KOPT-K1 (cell line): Measurements from ENCODE around the gene CUTC.

Source experiments
- H3K27ac ChIP-seq: fragments of 200-600 bp; sonication (generic); 2 replicates; pipeline ENCODE4 v1.5.1; 2016; ENCODE audit warnings: antibody characterized with exemption, mild to moderate bottlenecking, low read depth, low read length; ENCODE audit not compliant: poor library complexity, severe bottlenecking
- H3K36me3 ChIP-seq: fragments of 200-600 bp; sonication (generic); 2 replicates; pipeline ENCODE4 v1.5.1; 2017; ENCODE audit warnings: antibody characterized with exemption, mild to moderate bottlenecking, low read length, moderate library complexity; ENCODE audit not compliant: insufficient read depth
- H3K9me3 ChIP-seq: fragments of 200-600 bp; sonication (generic); 2 replicates; pipeline ENCODE4 v1.5.1; 2017; ENCODE audit warnings: antibody characterized with exemption, low read length, mild to moderate bottlenecking; ENCODE audit not compliant: insufficient read depth, poor library complexity, severe bottlenecking

CUTC gene

DNA sequence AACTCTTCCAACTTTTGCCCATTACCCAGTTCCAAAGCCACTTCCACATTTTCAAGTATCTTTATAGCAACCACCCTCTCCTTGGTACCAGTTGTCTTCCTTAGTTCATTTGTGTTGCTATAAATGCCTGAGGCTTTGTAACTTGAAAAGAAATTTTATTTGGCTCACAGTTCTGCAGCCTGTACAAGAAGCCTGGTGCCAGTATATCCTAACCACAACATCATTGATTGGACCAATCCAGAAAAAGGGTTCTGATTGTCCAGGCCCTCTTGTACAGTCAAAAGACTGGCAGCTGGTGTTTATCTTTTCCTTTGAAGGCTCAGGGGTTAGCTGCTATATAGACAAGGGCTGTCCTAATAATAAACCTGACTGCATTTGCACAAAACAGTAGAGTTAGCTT is 29.3 kb downstream of the CUTC start:
- no peaks in the 10 kb centered on the region for H3K9me3 ChIP-seq
- H3K36me3 ChIP-seq: peaks cover 53% of the 10 kb centered on the region
- no peak overlapping the region for H3K27ac ChIP-seq

DNA sequence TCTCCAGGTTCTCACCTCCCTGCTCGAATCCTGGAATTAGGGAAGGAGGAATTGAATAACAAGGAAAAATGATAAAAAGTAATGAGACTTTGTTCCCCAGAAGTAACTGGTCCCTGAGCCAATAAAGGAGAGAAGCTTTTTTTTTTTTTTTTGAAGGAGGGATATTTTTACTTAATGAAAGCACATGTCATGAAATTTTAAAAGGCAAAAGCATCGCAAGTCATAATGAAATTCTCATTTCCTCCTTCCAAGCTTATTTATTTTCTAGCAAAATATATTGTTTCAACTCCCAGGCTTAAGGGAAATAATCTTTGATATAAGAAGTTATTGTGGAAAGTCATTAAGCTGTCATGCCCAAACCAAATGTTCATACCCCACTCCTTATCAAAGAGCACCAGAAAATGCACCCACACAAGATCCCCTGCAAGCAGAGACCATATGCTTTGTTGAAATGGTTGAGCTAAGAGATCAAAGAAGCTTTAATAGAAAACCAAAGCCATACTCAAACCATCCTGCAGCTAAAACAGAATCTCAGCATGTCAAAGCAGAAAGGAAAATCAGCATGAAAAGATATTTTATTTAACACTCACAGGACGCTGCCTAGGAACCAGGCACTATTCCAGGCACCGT is 33.8 kb downstream of the CUTC start:
- Histone ChIP-seq H3K9me3 (no peaks in the 10 kb centered on the region), H3K27ac (no peak overlapping the region), H3K36me3 (peaks cover 10% of the 10 kb centered on the region)

DNA sequence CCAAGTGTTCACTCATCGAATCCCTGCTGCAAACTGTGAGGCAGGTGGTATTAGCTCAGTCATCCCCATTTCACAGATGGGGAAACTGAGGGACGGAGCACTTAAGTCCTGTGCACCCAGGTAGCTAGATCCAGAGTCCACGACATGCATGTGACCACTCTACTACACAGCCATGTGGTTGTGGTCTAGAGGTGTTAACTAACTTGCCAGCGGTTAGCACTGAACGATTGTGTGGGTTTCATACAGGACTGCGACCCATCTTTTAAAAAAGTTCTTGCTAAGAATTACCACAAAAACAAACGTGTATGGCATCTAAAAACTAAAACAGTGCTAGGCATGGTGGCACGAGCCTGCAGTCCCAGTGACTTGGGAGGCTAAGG is 34.3 kb downstream of the CUTC start:
- Histone ChIP-seq H3K9me3 (no peaks in the 10 kb centered on the region), H3K27ac (no peak overlapping the region), H3K36me3 (peaks cover 4% of the 10 kb centered on the region; the same call in 1 of the 2 replicates)

DNA sequence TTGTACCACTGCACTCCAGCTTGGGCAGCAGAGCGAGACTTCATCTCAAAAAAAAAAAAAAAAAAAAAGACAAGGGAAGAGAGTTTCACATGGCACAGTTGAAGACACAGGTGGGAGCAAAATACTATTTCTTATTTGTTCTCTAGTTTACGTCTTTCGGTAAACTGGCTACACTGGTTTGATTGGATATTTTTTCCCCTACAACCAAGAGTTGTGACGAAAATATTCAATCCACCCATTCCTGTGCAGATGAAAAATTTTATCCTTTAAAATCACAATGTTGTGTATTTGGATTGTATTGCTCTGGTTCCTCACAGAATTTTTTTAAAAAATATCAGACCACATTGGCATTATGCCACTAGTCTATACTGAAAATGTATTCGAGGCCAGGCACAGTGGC is 35.9 kb downstream of the CUTC start:
- Histone ChIP-seq H3K27ac (no peak overlapping the region), H3K9me3 (no peaks in the 10 kb centered on the region), H3K36me3 (no peaks in the 10 kb centered on the region)

DNA sequence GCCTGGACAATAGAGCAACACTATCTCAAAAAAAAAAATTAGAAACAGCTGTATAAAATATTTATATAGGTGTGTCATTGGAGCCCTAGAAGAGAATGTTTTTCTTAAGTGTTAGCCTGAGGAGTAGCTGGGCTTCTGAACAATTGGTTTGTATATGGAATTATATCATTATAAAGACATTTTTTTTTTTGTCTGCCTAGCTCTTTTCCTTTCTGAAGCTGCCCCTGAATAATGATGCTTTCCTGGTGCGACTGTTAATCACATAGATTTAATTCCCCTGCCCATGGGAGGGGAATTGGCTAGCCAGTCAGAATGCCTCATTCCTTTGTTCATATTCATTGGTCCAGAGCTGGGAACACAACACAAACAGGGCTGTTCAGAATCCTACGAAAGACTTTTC is 36.5 kb downstream of the CUTC start:
- Histone ChIP-seq H3K27ac (no peak overlapping the region), H3K9me3 (no peaks in the 10 kb centered on the region), H3K36me3 (no peaks in the 10 kb centered on the region)

DNA sequence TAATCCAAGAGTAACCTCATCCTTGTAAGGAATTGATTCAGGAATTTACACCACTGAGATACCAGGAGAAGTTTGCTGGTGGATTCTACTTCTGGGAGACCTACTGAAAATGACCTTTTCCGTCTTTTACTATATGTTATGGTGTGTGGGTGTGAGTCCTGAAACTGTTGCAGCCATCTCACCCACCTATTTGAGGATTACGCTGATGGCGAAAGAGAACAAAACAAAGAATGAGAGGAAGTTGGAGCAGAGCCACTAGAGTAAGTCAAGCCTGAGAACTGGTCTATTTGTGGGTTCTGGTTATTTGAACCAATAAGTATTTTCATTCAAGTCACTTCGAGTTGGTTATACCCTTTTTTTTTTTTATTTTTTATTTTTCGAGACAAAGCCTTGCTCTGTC is 37.7 kb downstream of the CUTC start:
- H3K9me3 ChIP-seq: no peaks in the 10 kb centered on the region
- no peaks in the 10 kb centered on the region for H3K36me3 ChIP-seq
- no peak overlapping the region for H3K27ac ChIP-seq

DNA sequence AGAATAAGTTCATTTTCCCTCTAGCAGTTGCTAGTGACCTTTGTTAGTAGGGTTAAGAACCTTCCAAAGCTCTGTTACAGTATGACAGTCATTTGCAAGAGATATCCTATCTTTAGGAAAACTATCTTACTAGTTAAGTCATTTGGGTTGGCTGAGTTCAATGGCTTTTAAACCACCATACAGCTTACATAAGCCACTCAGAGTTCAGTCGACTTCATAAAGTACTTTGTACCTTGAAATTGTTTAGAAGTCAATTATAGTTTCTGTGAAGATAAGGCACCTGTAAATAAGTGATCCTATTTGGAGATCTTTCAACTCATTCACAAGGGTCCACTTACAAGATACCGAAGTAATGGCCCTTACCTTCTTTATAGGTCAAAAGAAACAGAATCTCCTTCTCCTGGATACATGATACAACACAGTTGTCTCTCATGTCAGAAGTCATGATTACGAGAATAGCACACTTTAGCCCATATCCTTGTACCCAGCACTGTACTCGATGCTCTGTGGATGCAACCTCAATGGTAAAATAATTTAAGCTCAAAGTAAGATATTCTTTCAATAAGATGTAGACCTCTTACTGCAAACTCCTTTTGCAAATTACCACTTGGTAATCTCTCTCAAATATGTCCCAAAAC is 38.5 kb downstream of the CUTC start:
- Histone ChIP-seq H3K36me3 (no peaks in the 10 kb centered on the region), H3K9me3 (no peaks in the 10 kb centered on the region), H3K27ac (no peak overlapping the region)

DNA sequence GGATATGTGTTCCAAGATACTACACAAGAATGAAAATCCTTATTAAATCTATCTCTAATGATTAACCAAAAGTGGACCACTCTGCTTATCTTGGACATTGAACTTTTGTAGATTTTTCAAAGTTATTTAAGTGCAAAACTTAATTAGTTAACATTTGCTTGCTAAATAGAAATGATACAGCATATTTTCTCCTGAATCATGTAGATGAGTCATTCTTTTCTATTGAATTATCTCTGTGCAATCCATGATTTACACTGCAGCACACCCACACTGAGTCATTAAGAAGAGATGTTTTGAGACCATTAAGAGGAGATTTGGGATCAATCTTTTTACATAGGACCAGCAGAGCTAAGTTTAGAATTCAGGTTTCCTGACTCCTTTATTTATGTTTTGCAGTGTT is 43.8 kb downstream of the CUTC start:
- Histone ChIP-seq H3K36me3 (no peaks in the 10 kb centered on the region), H3K9me3 (no peaks in the 10 kb centered on the region), H3K27ac (no peak overlapping the region)

DNA sequence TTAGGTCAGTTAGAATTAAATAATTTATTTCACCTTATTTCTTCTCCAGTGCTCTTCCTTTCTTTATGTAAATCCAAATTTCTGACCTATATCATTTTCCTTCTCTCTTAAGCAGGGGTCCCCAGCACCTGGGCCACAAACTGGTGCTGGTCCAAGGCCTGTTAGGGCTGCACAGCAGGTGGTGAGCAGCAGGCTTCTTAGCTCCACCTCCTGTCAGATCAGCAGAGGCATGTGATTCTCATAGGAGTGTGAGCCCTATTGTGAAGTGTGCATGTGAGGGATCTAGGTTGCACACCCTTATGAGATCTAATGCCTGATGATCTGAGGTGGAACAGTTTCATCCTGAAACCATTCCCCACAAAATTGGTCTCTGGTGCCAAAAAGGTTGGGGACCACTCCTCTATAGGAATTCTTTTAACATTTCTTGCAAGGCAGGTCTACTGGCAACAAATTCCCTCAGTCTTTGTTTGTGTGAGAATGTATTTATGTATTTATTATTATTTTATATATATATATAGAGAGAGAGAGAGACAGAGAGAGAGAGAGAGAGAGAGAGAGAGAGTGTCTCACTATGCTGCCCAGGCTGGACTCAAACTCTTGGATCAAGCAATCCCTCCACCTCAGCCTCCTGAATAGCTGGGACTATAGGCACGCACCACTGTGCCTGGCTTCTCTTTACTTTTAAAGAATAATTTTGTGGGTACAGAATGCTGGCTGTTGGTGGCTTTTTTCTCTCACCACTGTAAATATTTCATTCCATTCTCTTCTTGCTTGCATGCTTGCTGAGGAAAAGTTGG is 46.1 kb downstream of the CUTC start:
- no peak overlapping the region for H3K27ac ChIP-seq
- H3K36me3 ChIP-seq: no peaks in the 10 kb centered on the region
- H3K9me3 ChIP-seq: no peaks in the 10 kb centered on the region

DNA sequence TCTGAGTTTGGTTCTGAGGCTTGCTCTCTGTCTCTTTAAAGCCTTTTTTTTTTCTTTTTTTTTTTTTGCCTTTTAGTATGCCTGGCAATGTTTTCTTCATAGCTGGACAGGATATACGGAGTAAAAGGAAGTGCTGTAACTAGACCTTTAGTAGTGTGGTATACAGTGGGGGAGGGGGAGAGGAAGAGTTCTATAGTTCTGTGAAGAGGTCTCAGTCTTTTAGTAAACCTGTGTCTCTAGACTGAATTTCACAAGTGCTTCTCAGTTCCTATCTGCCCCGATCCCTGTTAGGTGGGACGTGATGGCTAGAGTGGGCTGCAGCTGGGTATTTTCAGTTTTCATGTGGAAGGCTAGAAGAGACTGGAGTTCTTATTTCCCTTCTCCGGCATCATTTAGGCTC is 47.3 kb downstream of the CUTC start:
- no peak overlapping the region for H3K27ac ChIP-seq

DNA sequence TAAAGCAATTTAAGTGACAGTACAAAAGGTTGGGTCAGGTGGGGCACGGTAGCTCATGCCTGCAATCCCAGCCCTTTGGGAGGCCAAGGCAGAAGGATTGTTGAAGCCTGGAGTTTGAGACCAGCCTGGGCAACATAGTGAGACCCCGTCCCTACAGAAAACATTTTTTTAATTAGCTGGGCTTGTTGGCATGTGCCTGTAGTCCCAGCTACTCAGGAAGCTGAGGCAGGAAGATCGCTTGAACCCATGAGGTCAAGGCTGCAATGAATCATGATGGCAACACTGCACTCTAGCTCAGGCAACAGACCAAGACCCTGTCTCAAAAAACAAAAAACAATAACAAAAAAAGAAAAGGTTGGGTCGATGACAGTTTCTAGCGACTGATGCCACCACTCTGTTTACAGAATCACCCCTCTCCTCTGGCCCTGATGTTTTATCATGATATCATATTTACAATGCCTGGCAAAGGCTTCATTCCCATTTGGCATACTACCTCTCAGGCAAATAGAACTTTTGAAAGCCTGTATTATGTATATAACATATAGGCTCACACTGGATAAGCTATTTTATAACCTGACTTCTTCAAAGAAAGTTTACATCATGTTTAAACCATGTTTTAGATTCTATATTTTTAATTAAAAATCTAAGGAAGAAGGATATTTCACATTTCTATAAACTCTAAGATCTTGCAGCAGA is 49.8 kb downstream of the CUTC start:
- H3K27ac ChIP-seq: no peak overlapping the region
- H3K36me3 ChIP-seq: no peaks in the 10 kb centered on the region
- no peaks in the 10 kb centered on the region for H3K9me3 ChIP-seq

More for the DNA sequence above, 47.3 kb downstream of the CUTC start:
- Histone ChIP-seq H3K9me3 (no peaks in the 10 kb centered on the region), H3K36me3 (no peaks in the 10 kb centered on the region)

DNA sequence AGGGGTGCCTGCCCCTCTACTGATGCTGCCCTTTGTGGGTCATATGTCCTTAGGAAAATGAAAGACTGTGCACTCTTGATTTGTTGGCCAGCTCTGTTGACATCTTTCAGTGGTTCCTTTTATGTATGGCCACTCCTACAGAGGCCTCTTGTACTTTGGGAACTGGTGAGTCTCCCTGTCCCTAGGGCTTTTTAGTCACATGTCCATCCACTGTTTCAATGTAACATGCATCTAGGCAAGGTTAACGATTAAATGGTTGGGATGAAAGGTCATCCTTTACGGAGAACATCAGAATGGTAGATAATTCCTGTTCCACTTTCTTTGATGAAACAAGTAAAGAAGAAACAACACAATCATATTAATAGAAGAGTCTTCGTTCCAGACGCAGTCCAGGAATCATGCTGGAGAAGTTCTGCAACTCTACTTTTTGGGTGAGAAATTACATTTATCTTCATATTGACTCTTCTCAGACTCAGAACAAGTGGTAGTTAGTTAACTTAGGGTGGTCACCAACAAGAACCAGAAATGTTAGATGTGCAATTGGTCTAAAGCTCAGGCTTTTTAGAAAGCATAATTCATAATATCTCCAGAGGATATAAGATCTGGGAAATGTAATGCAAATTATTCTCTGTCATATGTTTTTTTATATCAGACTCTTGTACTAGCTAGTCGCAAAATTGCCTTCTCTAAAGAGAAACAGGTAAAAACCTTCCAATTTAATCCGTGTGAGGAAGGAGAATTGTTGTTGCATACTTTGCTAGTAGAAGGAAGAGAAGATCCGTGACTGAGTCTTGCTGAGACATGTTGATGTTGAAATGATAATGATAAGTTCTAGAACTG is 50.6 kb downstream of the CUTC start, which contains the start of gene ABCC2:
Gene ABCC2, plus strand, starts transcription at position 194 of the 840 bp plus-strand sequence. Its CDS starts 205 bp downstream, at position 399.
- Histone ChIP-seq H3K36me3 (no peaks in the 10 kb centered on the region), H3K27ac (no peak within 1 kb of the TSS), H3K9me3 (no peaks in the 10 kb centered on the region)

DNA sequence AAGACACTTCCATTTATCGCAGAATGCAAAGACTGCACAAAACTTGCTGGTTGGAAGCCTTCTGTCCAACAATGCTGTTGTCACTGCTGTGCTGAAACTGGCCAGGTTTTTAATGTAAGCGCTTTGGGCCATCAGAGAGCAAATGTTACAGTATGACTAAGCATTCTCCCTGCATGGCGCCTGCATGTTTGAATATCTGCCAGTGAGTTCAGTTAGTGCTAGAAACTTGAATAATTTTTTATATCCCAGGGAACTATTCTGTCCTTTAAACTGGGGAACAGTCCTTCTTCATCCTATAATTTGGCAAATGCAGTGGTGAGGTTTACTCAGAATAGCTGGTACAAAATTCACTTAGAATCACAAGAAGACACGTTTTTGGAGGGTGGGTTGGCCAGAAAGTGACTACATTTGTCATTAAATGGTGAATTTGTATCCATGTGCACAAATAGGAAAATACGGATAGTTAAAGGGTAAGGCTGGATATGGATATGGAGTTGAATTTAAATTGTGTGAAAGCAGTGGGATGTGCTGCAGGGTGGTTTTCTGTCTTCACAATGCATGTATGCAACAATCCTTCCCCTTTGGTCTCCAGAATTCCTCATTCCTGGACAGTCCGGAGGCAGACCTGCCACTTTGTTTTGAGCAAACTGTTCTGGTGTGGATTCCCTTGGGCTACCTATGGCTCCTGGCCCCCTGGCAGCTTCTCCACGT is 52.1 kb downstream of the CUTC start:
- H3K36me3 ChIP-seq: no peaks in the 10 kb centered on the region
- H3K9me3 ChIP-seq: no peaks in the 10 kb centered on the region
- H3K27ac ChIP-seq: no peak overlapping the region
